Neural progenitor cell (in vitro differentiated cells): ENCODE measurements around the gene MAOB. TPM values are rescaled to one million over a fixed set of nuclear protein-coding genes. Genes with fewer than 3 reads are reported as not detected.

Experiments used
- DNase-seq: peaks from one replicate; pipeline ENCODE4 v3.0.0-alpha.2; 2016; ENCODE audit warnings: low spot score
- H2AFZ ChIP-seq: fragments of 200-600 bp; sonication (generic); replicated peaks from 2 replicates; pipeline ENCODE4 v1.6.1; 2016; ENCODE audit warnings: antibody characterized with exemption
- H3F3A ChIP-seq: fragments of 200-600 bp; sonication (generic); 2 replicates; pipeline ENCODE4 v1.6.1; 2016; ENCODE audit warnings: antibody characterized with exemption, low read depth
- H3K27ac ChIP-seq: fragments of 200-600 bp; sonication (generic); 2 replicates; pipeline ENCODE4 v1.5.1; 2016; ENCODE audit warnings: mild to moderate bottlenecking
- H3K27me3 ChIP-seq: fragments of 200-600 bp; sonication (generic); 2 replicates; pipeline ENCODE4 v1.6.1; 2016; ENCODE audit warnings: mild to moderate bottlenecking, moderate library complexity
- H3K36me3 ChIP-seq: fragments of 200-600 bp; sonication (generic); 2 replicates; pipeline ENCODE4 v1.5.1; 2016
- H3K4me1 ChIP-seq: fragments of 200-600 bp; sonication (generic); 2 replicates; pipeline ENCODE4 v1.6.1; 2016; ENCODE audit warnings: mixed run types
- H3K4me2 ChIP-seq: fragments of 200-600 bp; sonication (generic); 2 replicates; pipeline ENCODE4 v1.6.1; 2016
- H3K4me3 ChIP-seq: fragments of 200-600 bp; sonication (generic); 2 replicates; pipeline ENCODE4 v1.5.1; 2016
- H3K79me2 ChIP-seq: fragments of 200-600 bp; sonication (generic); 2 replicates; pipeline ENCODE4 v1.6.1; 2016; ENCODE audit warnings: low read depth
- H3K9ac ChIP-seq: fragments of 200-600 bp; sonication (generic); 2 replicates; pipeline ENCODE4 v1.6.1; 2016
- H3K9me3 ChIP-seq: fragments of 200-600 bp; sonication (generic); 2 replicates; pipeline ENCODE4 v1.5.1; 2016; ENCODE audit warnings: low read depth
- H4K20me1 ChIP-seq: fragments of 200-600 bp; sonication (generic); 2 replicates; pipeline ENCODE4 v1.6.1; 2016; ENCODE audit warnings: low read depth
- H3K27ac Mint-ChIP-seq: 3 replicates; pipeline ENCODE4 v1.8.0; 2021; ENCODE audit warnings: mixed read lengths
- H3K27me3 Mint-ChIP-seq: 2 replicates; pipeline ENCODE4 v1.8.0; 2022; ENCODE audit warnings: low read depth, mild to moderate bottlenecking, inconsistent platforms, moderate library complexity, mixed read lengths; ENCODE audit not compliant: insufficient read depth
- H3K36me3 Mint-ChIP-seq: 3 replicates; pipeline ENCODE4 v1.8.0; 2021; ENCODE audit warnings: mixed read lengths
- H3K4me1 Mint-ChIP-seq: 3 replicates; pipeline ENCODE4 v1.8.0; 2021; ENCODE audit warnings: mixed read lengths
- H3K4me3 Mint-ChIP-seq: 3 replicates; pipeline ENCODE4 v1.8.0; 2021; ENCODE audit warnings: mild to moderate bottlenecking, moderate library complexity, mixed read lengths
- H3K9me3 Mint-ChIP-seq: 3 replicates; pipeline ENCODE4 v1.8.0; 2020; ENCODE audit warnings: mixed read lengths
- EZH2 ChIP-seq: fragments of 200-600 bp; sonication (generic); IDR thresholded peaks from 2 replicates; pipeline ENCODE4 v1.6.1; 2017; ENCODE audit warnings: antibody characterized with exemption, mild to moderate bottlenecking, moderate library complexity
- EZH2phosphoT487 ChIP-seq: fragments of 200-600 bp; sonication (generic); IDR thresholded peaks from 2 replicates; pipeline ENCODE4 v1.6.1; 2017; ENCODE audit warnings: antibody characterized with exemption
- total RNA-seq: library from RNA; depleted of rRNA; stranded (reverse); fragments of >200 nt; gene quantifications from 2 replicates; pipeline ENCODE4 v1.2.3, GENCODE V29; 2015; ENCODE audit warnings: low replicate concordance
- TF ChIP-seq, protein P1 (sequence below): fragments of 200-600 bp; sonication (generic); IDR thresholded peaks from 2 replicates; pipeline ENCODE4 v1.5.1; 2017; ENCODE audit warnings: antibody characterized with exemption, mild to moderate bottlenecking

Gene MAOB
- total RNA-seq, 1 donor from 2014 or later: 1.5 TPM

DNA sequence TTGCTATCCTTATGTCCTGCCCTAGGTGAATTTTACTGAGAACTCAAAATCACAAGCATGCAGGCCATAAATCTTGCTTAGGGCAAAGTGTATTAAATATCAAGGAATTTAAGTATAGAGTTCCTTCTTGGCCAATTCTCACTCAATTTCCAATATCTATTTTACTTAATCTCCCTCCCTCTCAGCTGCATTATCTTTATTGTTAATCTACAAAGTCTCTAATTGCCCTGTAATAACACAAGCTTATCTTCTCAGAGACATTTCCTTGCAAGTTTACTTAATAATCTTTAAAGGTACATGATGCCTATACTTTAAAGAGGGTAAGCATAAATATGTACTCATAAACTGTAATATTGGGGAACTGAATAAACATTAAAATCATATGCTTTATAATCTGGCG is 26.9 kb upstream of the MAOB start:
- H3K4me3 ChIP-seq: no peak overlapping the region
- H3K36me3 ChIP-seq: no peaks in the 10 kb centered on the region
- H3K79me2 ChIP-seq: no peaks in the 10 kb centered on the region
- no peak for TF ChIP-seq EZH2phosphoT487
- TF ChIP-seq, protein P1, sequence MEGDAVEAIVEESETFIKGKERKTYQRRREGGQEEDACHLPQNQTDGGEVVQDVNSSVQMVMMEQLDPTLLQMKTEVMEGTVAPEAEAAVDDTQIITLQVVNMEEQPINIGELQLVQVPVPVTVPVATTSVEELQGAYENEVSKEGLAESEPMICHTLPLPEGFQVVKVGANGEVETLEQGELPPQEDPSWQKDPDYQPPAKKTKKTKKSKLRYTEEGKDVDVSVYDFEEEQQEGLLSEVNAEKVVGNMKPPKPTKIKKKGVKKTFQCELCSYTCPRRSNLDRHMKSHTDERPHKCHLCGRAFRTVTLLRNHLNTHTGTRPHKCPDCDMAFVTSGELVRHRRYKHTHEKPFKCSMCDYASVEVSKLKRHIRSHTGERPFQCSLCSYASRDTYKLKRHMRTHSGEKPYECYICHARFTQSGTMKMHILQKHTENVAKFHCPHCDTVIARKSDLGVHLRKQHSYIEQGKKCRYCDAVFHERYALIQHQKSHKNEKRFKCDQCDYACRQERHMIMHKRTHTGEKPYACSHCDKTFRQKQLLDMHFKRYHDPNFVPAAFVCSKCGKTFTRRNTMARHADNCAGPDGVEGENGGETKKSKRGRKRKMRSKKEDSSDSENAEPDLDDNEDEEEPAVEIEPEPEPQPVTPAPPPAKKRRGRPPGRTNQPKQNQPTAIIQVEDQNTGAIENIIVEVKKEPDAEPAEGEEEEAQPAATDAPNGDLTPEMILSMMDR: no peak
- no peak for TF ChIP-seq EZH2
- H3K9me3 Mint-ChIP-seq: no peaks in the 10 kb centered on the region
- no peaks in the 10 kb centered on the region for H3K27me3 ChIP-seq
- no peak overlapping the region for H3K4me2 ChIP-seq
- no peaks in the 10 kb centered on the region for H3K36me3 Mint-ChIP-seq
- H3K9ac ChIP-seq: no peak overlapping the region
- H2AFZ ChIP-seq: no peak overlapping the region
- H3K27ac ChIP-seq: no peak overlapping the region
- DNase-seq: no peak
- no peaks in the 10 kb centered on the region for H3K4me1 Mint-ChIP-seq
- H3K27ac Mint-ChIP-seq: no peak overlapping the region
- H3K9me3 ChIP-seq: no peaks in the 10 kb centered on the region
- H3K4me1 ChIP-seq: no peaks in the 10 kb centered on the region
- no peaks in the 10 kb centered on the region for H3F3A ChIP-seq
- no peaks in the 10 kb centered on the region for H3K27me3 Mint-ChIP-seq
- H4K20me1 ChIP-seq: no peaks in the 10 kb centered on the region
- H3K4me3 Mint-ChIP-seq: no peak overlapping the region

DNA sequence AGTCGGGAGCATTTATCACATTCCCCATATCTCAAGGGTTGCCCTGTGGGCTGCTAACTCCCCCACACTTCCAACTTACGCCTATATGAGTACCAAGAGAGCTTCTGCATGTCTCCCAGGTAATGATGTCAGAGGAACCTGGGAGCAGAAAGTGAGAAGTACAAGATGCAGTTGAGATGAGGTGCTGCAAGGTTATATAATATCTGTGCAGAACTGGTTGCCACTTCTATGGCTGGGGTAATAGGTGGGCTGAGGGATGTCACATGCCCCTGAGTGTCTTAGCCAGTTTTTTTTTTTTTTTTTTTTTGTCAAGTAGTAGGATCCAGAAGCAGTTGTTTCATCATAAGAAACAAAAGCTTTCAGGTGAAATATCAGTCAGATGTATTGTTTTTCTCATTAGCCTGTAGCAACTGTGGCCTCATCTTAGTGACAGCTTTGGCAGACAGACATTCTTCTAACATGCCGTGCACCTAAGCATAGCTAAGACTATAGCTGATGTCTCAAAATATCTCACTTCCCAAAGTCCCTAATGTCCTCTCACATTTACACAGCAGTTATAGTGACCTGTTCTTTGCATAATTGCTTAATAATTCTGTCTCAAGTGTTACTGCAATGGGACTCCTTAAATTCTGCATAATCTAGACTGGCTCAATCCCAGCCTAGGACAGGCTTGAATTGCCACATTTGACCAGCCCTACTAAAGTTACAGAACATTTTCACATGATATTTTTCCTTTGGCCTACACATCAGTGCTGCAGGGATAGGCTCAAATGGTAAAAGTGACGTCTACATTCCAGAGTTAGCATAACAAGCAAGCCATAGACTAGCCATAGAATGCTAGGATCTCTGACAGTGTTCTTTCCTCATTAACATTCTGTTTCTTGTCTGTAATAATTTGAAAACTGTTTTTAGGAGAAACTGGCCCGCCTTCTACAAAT is 17.9 kb upstream of the MAOB start:
- H3K9me3 ChIP-seq: no peaks in the 10 kb centered on the region
- H3K4me3 ChIP-seq: no peak overlapping the region
- H3F3A ChIP-seq: no peaks in the 10 kb centered on the region
- no peak overlapping the region for H3K4me3 Mint-ChIP-seq
- no peaks in the 10 kb centered on the region for H3K36me3 Mint-ChIP-seq
- no peaks in the 10 kb centered on the region for H3K4me1 Mint-ChIP-seq
- no peak overlapping the region for H3K27ac Mint-ChIP-seq
- H3K36me3 ChIP-seq: no peaks in the 10 kb centered on the region
- H3K27ac ChIP-seq: no peak overlapping the region
- H3K9ac ChIP-seq: no peak overlapping the region
- no peak for TF ChIP-seq EZH2
- no peak for TF ChIP-seq EZH2phosphoT487
- TF ChIP-seq, protein P1: no peak
- no peak overlapping the region for H2AFZ ChIP-seq
- H3K9me3 Mint-ChIP-seq: no peaks in the 10 kb centered on the region
- H3K27me3 ChIP-seq: no peaks in the 10 kb centered on the region
- H3K4me2 ChIP-seq: no peak overlapping the region
- DNase-seq: no peak
- no peaks in the 10 kb centered on the region for H3K27me3 Mint-ChIP-seq
- H3K4me1 ChIP-seq: no peaks in the 10 kb centered on the region
- H3K79me2 ChIP-seq: no peaks in the 10 kb centered on the region
- no peaks in the 10 kb centered on the region for H4K20me1 ChIP-seq

DNA sequence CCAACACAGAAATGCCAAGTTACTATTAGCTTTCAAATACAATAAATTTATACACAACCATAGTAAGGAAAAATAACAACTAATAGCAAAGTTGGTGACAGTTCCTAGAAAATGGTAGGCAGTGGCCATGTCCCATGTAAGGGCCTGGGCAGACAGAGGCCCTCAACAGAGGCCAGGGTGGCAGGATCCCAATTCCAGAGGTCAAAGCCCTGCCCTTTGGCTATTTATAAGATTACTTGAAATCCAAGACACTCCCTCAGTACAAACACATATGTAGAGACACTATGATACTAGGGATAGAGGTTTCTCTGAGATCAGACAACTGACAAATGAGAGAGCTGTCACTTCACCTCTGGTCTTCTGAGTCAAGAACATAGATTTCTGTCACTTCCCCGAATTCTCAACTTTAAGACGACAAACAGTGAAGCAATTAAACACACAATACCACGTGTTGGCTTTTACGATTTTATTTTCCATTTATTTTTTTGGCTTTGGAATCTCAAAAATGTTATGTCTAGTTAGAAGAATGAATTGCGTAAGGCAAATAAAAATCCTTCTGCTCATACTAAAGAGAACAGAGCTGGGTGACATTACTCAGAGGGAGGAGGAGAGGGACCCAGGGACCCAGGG is 16.3 kb upstream of the MAOB start:
- H3F3A ChIP-seq: no peaks in the 10 kb centered on the region
- no peak overlapping the region for H3K27ac ChIP-seq
- no peak for DNase-seq
- no peaks in the 10 kb centered on the region for H3K4me1 ChIP-seq
- no peak overlapping the region for H3K9ac ChIP-seq
- Mint-ChIP-seq H3K36me3 (no peaks in the 10 kb centered on the region), H3K4me3 (no peak overlapping the region), H3K27me3 (no peaks in the 10 kb centered on the region), H3K4me1 (no peaks in the 10 kb centered on the region), H3K27ac (no peak overlapping the region), H3K9me3 (no peaks in the 10 kb centered on the region)
- TF ChIP-seq EZH2phosphoT487 (no peak), EZH2 (no peak)
- TF ChIP-seq, protein P1: no peak
- H3K27me3 ChIP-seq: no peaks in the 10 kb centered on the region
- H3K9me3 ChIP-seq: no peaks in the 10 kb centered on the region
- H3K4me3 ChIP-seq: no peak overlapping the region
- H3K4me2 ChIP-seq: no peak overlapping the region
- no peaks in the 10 kb centered on the region for H3K79me2 ChIP-seq
- H3K36me3 ChIP-seq: no peaks in the 10 kb centered on the region
- H2AFZ ChIP-seq: no peak overlapping the region
- H4K20me1 ChIP-seq: no peaks in the 10 kb centered on the region
